Ishikawa (cell line): ENCODE results near the gene MSRB3.

Experiments
- CEBPB ChIP-seq: IDR thresholded peaks from 2 replicates; pipeline ENCODE4 v1.6.1; 2012
- CREB1 ChIP-seq: IDR thresholded peaks from 2 replicates; pipeline ENCODE4 v1.6.1; 2012; ENCODE audit warnings: low read depth
- EGR1 ChIP-seq: IDR thresholded peaks from 2 replicates; pipeline ENCODE4 v1.6.1; 2012
- EP300 ChIP-seq: IDR thresholded peaks from 2 replicates; pipeline ENCODE4 v1.6.1; 2012; ENCODE audit warnings: borderline replicate concordance
- FOXM1 ChIP-seq: IDR thresholded peaks from 2 replicates; pipeline ENCODE4 v1.6.1; 2012; ENCODE audit warnings: low read depth, borderline replicate concordance
- NFIC ChIP-seq: IDR thresholded peaks from 2 replicates; pipeline ENCODE4 v1.6.1; 2012
- RAD21 ChIP-seq: IDR thresholded peaks from 2 replicates; pipeline ENCODE4 v1.6.1; 2012; ENCODE audit warnings: low read depth
- REST ChIP-seq: IDR thresholded peaks from 2 replicates; pipeline ENCODE4 v1.6.1; 2012; ENCODE audit warnings: low read depth, mild to moderate bottlenecking
- TAF1 ChIP-seq: IDR thresholded peaks from 2 replicates; pipeline ENCODE4 v1.6.1; 2012; ENCODE audit warnings: low read depth, mild to moderate bottlenecking
- TCF12 ChIP-seq: IDR thresholded peaks from 2 replicates; pipeline ENCODE4 v1.6.1; 2012; ENCODE audit warnings: low read depth
- TEAD4 ChIP-seq: IDR thresholded peaks from 2 replicates; pipeline ENCODE4 v1.6.1; 2012
- USF1 ChIP-seq: IDR thresholded peaks from 2 replicates; pipeline ENCODE4 v1.6.1; 2012
- YY1 ChIP-seq: IDR thresholded peaks from 2 replicates; pipeline ENCODE4 v1.6.1; 2012; ENCODE audit warnings: low read depth
- ZBTB7A ChIP-seq: IDR thresholded peaks from 2 replicates; pipeline ENCODE4 v1.6.1; 2012; ENCODE audit warnings: low read depth
- TF ChIP-seq, protein P1 (sequence below): IDR thresholded peaks from 2 replicates; pipeline ENCODE4 v1.6.1; 2012

MSRB3 gene

GRCh38 chr12:65409726-65410125 is 131.2 kb downstream of the MSRB3 start:
- TF ChIP-seq EGR1 (no peak), REST (no peak), TEAD4 (no peak), NFIC (no peak)
- TF ChIP-seq, protein P1, sequence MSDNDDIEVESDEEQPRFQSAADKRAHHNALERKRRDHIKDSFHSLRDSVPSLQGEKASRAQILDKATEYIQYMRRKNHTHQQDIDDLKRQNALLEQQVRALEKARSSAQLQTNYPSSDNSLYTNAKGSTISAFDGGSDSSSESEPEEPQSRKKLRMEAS, result no peak

- no peak for TF ChIP-seq ZBTB7A
- TF ChIP-seq EGR1, result no peak
- no peak for TF ChIP-seq TEAD4
- TF ChIP-seq TAF1, result no peak
- TF ChIP-seq EP300, result no peak
- no peak for TF ChIP-seq RAD21
- no peak for TF ChIP-seq FOXM1
- no peak for TF ChIP-seq REST
Measured at GRCh38 chr12:65411171-65411570, 132.7 kb downstream of the MSRB3 start.

DNA sequence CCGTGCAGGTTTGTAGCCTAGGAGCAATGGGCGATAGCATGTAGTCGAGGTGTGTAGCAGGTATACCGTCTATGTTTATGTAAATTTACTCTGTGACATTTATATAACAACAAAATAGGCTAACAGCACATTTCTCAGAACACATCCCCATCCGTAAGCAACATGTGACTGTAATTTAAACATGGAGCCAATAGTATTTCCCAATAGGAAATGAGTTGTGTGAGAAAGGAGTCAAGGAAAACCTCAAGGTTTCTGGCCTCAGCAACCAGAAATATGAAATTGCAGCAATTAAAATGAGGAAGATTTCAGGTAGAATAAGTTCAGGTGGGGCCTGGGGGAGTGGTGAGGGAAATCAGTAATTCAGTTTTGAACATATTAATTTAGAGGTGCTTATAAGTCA is 136.0 kb downstream of the MSRB3 start:
- no peak for TF ChIP-seq CREB1
- TF ChIP-seq TEAD4, result no peak
- TF ChIP-seq YY1, result no peak
- TF ChIP-seq TAF1, result no peak
- no peak for TF ChIP-seq REST
- TF ChIP-seq, protein P1, result no peak
- no peak for TF ChIP-seq RAD21
- TF ChIP-seq ZBTB7A, result no peak

GRCh38 chr12:65415826-65416225 is 137.3 kb downstream of the MSRB3 start:
- no peak for TF ChIP-seq ZBTB7A
- no peak for TF ChIP-seq TAF1
- no peak for TF ChIP-seq TEAD4

GRCh38 chr12:65419284-65420072 is 141.0 kb downstream of the MSRB3 start:
- TF ChIP-seq REST (no peak), USF1 (no peak), YY1 (no peak), RAD21 (no peak), EGR1 (no peak), EP300 (no peak), TCF12 (no peak), NFIC (no peak), CEBPB (no peak), TAF1 (no peak), CREB1 (no peak), ZBTB7A (no peak)
